RPMI8226 (cell line): ENCODE results near the gene MME.

ENCODE experiments used
- DNase-seq: peaks from one replicate; pipeline ENCODE4 v3.0.0-alpha.2; 2015

Gene MME

GRCh38 chr3:155153242-155154186 lies 73.4 kb downstream of the MME start:
- DNase-seq, result no peak

GRCh38 chr3:155154255-155154654 lies 74.1 kb downstream of the MME start:
- DNase-seq, result no peak

- no peak for DNase-seq
Observed at GRCh38 chr3:155158346-155159037, 78.4 kb downstream of the MME start.

GRCh38 chr3:155159301-155159700 lies 79.2 kb downstream of the MME start:
- no peak for DNase-seq

GRCh38 chr3:155161640-155162292 lies 81.6 kb downstream of the MME start:
- no peak for DNase-seq

- DNase-seq, result no peak
Observed at GRCh38 chr3:155164306-155164705, 84.2 kb downstream of the MME start.

GRCh38 chr3:155166441-155166840 lies 86.3 kb downstream of the MME start:
- no peak for DNase-seq

- DNase-seq, result no peak
Observed at GRCh38 chr3:155169197-155169596, 89.1 kb downstream of the MME start.

- DNase-seq, result no peak
Observed at GRCh38 chr3:155173771-155174170, 93.7 kb downstream of the MME start.

GRCh38 chr3:155178810-155179436 lies 98.8 kb downstream of the MME start:
- DNase-seq, result no peak

GRCh38 chr3:155179437-155179827 lies 99.3 kb downstream of the MME start:
- DNase-seq, result no peak

GRCh38 chr3:155179966-155180757 lies 100.0 kb downstream of the MME start:
- DNase-seq, result no peak

GRCh38 chr3:155182467-155182866 lies 102.3 kb downstream of the MME start:
- no peak for DNase-seq

GRCh38 chr3:155184011-155184410 lies 103.9 kb downstream of the MME start:
- DNase-seq, result no peak

GRCh38 chr3:155185631-155186071 lies 105.5 kb downstream of the MME start:
- DNase-seq, result no peak

- DNase-seq, result no peak
Observed at GRCh38 chr3:155188031-155188430, 107.9 kb downstream of the MME start.

- DNase-seq, result no peak
Observed at GRCh38 chr3:155189478-155189877, 109.4 kb downstream of the MME start.

GRCh38 chr3:155190691-155191090 lies 110.6 kb downstream of the MME start:
- peak; percentile 26 for DNase-seq

- DNase-seq, result no peak
Observed at GRCh38 chr3:155192957-155193746, 113.0 kb downstream of the MME start.

GRCh38 chr3:155193868-155194267 lies 113.7 kb downstream of the MME start:
- DNase-seq, result no peak
